ENCODE data around the gene ZNF454.

ZNF454 gene

GRCh38 chr5:178993236-178993765 is 52.3 kb downstream of the ZNF454 start:
- DNase-seq (ENCODE audit: low read depth): no peak

DNA sequence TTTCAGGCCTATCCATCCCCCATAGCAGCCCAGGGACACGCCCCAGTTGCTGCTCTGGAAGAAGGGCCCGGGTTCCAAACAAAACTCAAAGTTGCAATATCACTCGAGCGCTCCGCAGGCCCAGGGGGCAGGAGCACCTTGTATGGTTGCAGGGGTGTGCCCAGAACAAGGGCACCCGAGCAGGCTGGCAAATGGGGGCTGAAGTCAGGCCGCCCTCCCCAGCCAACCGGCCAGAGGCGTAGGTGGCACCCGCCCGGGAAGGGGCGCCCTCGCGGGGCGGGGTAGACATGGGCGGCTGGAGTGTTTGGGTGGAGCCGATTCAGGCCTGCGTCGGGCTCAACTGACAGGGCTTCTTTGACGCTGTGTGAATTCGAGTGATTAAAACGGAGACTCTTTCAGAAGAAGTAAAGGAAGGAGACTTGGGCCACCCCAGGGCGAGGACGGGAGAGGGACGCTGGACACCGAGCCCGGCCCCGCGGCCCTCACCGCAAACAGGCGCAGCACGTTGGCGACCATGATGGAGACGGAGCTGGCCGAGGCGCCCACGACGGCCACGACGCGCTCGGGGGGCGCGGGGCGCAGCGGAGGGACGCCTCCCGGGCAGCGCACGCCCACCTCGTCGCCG is 53.1 kb downstream of the ZNF454 start:
- no peak for DNase-seq (ENCODE audit: low read depth)

DNA sequence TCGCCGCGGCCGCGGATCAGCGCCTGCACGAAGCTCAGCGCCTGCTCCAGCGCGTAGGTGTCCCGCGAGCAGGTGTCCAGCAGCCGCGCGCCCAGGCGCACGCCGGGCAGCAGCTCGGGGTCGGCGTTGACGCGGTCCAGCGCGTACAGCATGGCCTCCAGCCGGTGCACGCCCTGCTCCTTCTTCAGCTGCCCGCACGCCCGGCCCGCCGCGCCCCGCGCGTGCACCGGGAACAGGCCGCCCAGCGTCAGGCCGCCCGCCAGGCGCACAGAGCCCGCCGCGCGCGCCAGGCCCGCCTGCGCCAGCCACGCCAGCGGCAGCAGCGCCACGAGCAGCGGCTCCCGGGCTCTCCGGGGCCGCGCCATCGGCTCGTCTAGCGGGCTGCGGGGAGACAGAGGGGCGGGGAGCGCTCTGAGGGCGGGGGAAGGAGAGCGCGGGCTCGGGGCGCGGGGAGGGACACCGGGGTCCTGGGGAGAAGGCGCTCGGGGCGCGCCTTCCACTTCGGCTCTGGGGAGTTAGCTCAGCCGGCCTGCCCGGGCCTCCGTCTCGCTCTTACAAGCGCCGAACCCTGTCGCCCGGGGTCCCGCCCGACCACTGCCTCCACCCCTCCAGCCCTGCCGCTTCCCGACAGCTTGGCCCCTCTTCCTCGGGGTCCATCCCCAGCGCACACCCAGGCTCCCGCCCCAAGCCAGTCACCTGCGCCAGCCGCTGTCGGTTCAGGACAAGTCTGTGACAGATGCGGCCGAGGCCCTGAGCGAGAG is 53.8 kb downstream of the ZNF454 start, which contains the start of gene GRM6:
GRM6 (minus strand) TSS at position 741 of the 761 bp plus-strand sequence; CDS start at position 365, 376 bp downstream.
- no peak for DNase-seq (ENCODE audit: low read depth)

DNA sequence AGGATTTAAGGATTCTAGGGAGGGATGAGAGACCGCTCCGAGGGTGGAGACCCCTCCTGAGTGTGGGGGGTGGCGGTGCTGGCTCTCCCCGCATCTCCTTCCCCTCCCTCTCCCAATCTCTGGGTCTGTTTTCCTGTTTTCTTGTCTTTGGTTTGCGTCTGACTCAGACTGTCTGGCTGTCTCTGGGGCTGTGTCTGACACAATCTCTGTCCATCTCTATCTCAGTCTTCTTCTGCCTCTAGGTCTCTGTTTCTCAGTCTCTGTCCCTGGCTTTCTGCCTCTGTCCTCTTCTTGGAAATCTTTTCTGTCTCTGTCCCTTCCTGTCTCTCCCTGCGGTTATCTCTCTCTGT is 54.3 kb downstream of the ZNF454 start:
- DNase-seq (ENCODE audit: low read depth): no peak

- no peak for DNase-seq (ENCODE audit: low read depth)
These were observed 55.2 kb downstream of the ZNF454 start for GRCh38 chr5:178996156-178996555.

- DNase-seq (ENCODE audit: low read depth): no peak
These were observed 56.2 kb downstream of the ZNF454 start for GRCh38 chr5:178997191-178997590.

GRCh38 chr5:178998441-178998840 is 57.4 kb downstream of the ZNF454 start:
- DNase-seq (ENCODE audit: low read depth): no peak

GRCh38 chr5:179006564-179006963 is 65.6 kb downstream of the ZNF454 start:
- DNase-seq (ENCODE audit: low read depth): no peak

GRCh38 chr5:179008667-179009066 is 67.7 kb downstream of the ZNF454 start:
- DNase-seq (ENCODE audit: low read depth): no peak

All from stimulated activated CD8-positive, alpha-beta memory T cell treated with anti-CD3 and anti-CD28 coated beads, Interleukin-4, amount 100 ng/mL, for 24 hours (primary cell).